ENCODE results near the gene ZNF37A.
A peak's percentile ranks its signal among the peaks of the same experiment; 100 is the strongest.
"Not testable (repeated sequence)": the region's sequence is repeated elsewhere in the genome, so short reads cannot be mapped to it uniquely, and the experiment has no call there.

The ZNF37A gene

GRCh38 chr10:38094158-38094926 lies at the start of gene ZNF37A:
TSS of gene ZNF37A (plus strand) at chr10:38094337. CDS start at chr10:38096618, 2,281 bp downstream.
- peak; percentile 97 for ATAC-seq (replicated peaks)
- Mint-ChIP-seq H3K27me3 (no peaks in the 10 kb centered on the region), H3K4me3 (peak within 1 kb of the TSS; percentile 89 to 92), H3K9me3 (peaks cover 0 to 3% of the 10 kb centered on the region in 2 donors), H3K4me1 (peaks cover 13 to 17% of the 10 kb centered on the region in 2 donors), H3K27ac (peak within 1 kb of the TSS; percentile 96), H3K36me3 (peaks cover 28 to 39% of the 10 kb centered on the region in 2 donors)
- DNase-seq = peak; percentile 89

GRCh38 chr10:38045129-38045528 lies 49.0 kb upstream of the ZNF37A start:
- Mint-ChIP-seq H3K36me3 (peaks cover 62 to 76% of the 10 kb centered on the region in 2 donors), H3K27me3 (no peaks in the 10 kb centered on the region), H3K27ac (no peak overlapping the region), H3K9me3 (peaks cover 4 to 9% of the 10 kb centered on the region in 2 donors), H3K4me1 (peaks cover 13 to 20% of the 10 kb centered on the region in 2 donors), H3K4me3 (no peak overlapping the region)
- DNase-seq (no peak), ATAC-seq (replicated peaks) (no peak)

- H3K9me3 Mint-ChIP-seq = peaks cover 4 to 14% of the 10 kb centered on the region in 2 donors
- H3K36me3 Mint-ChIP-seq = peaks cover 55 to 74% of the 10 kb centered on the region in 2 donors
- peaks cover 10 to 13% of the 10 kb centered on the region in 2 donors for H3K4me1 Mint-ChIP-seq
- H3K4me3 Mint-ChIP-seq = no peak overlapping the region
- DNase-seq = no peak
- H3K27me3 Mint-ChIP-seq = no peaks in the 10 kb centered on the region
- no peak overlapping the region for H3K27ac Mint-ChIP-seq
- no peak for ATAC-seq (replicated peaks)
These were observed 46.5 kb upstream of the ZNF37A start for GRCh38 chr10:38047666-38048065.

GRCh38 chr10:38050212-38050611 lies 43.9 kb upstream of the ZNF37A start:
- Mint-ChIP-seq H3K27ac (no peak overlapping the region), H3K4me1 (peaks cover 6% of the 10 kb centered on the region in 2 donors), H3K4me3 (no peak overlapping the region), H3K36me3 (peaks cover 61 to 84% of the 10 kb centered on the region in 2 donors), H3K27me3 (no peaks in the 10 kb centered on the region), H3K9me3 (peaks cover 17 to 36% of the 10 kb centered on the region in 2 donors)
- DNase-seq (no peak), ATAC-seq (replicated peaks) (no peak)

GRCh38 chr10:38054361-38054797 lies 39.8 kb upstream of the ZNF37A start:
- H3K36me3 Mint-ChIP-seq = peaks cover 74 to 84% of the 10 kb centered on the region in 2 donors
- no peak for ATAC-seq (replicated peaks)
- no peak overlapping the region for H3K4me3 Mint-ChIP-seq
- no peaks in the 10 kb centered on the region for H3K27me3 Mint-ChIP-seq
- peaks cover 30 to 44% of the 10 kb centered on the region in 2 donors for H3K9me3 Mint-ChIP-seq
- no peak for DNase-seq
- H3K4me1 Mint-ChIP-seq = peaks cover 0 to 2% of the 10 kb centered on the region in 2 donors
- peak overlapping the region; percentile 25 for H3K27ac Mint-ChIP-seq

GRCh38 chr10:38055274-38055894 lies 38.8 kb upstream of the ZNF37A start:
- peaks cover 32 to 48% of the 10 kb centered on the region in 2 donors for H3K9me3 Mint-ChIP-seq
- not testable (repeated sequence) for ATAC-seq (replicated peaks); H3K4me1 Mint-ChIP-seq; DNase-seq; H3K4me3 Mint-ChIP-seq; H3K27ac Mint-ChIP-seq; H3K27me3 Mint-ChIP-seq
- H3K36me3 Mint-ChIP-seq = peaks cover 74 to 82% of the 10 kb centered on the region in 2 donors

GRCh38 chr10:38069663-38070062 lies 24.5 kb upstream of the ZNF37A start:
- DNase-seq; H3K36me3 Mint-ChIP-seq; ATAC-seq (replicated peaks); H3K9me3 Mint-ChIP-seq; H3K27me3 Mint-ChIP-seq; H3K4me3 Mint-ChIP-seq: not testable (repeated sequence)
- Mint-ChIP-seq H3K4me1 (peaks cover 7 to 12% of the 10 kb centered on the region in 2 donors), H3K27ac (peak overlapping the region; percentile 11)

GRCh38 chr10:38070501-38070900 lies 23.6 kb upstream of the ZNF37A start:
- H3K4me3 Mint-ChIP-seq = no peak overlapping the region
- no peak for ATAC-seq (replicated peaks)
- no peak for DNase-seq
- no peaks in the 10 kb centered on the region for H3K27me3 Mint-ChIP-seq
- peaks cover 2 to 10% of the 10 kb centered on the region in 2 donors for H3K36me3 Mint-ChIP-seq
- peaks cover 7 to 12% of the 10 kb centered on the region in 2 donors for H3K4me1 Mint-ChIP-seq
- H3K9me3 Mint-ChIP-seq = peaks cover 4 to 7% of the 10 kb centered on the region in 2 donors
- no peak overlapping the region for H3K27ac Mint-ChIP-seq

- ATAC-seq (replicated peaks) (peak; percentile 43 to 48), DNase-seq (no peak)
- no peak overlapping the region for H3K4me3 Mint-ChIP-seq
- peaks cover 15 to 18% of the 10 kb centered on the region in 2 donors for H3K9me3 Mint-ChIP-seq
- H3K4me1 Mint-ChIP-seq = peaks cover 4 to 6% of the 10 kb centered on the region in 2 donors
- H3K27ac Mint-ChIP-seq = no peak overlapping the region
- H3K27me3 Mint-ChIP-seq = no peaks in the 10 kb centered on the region
- peaks cover 6 to 15% of the 10 kb centered on the region in 2 donors for H3K36me3 Mint-ChIP-seq
These were observed 21.6 kb upstream of the ZNF37A start for GRCh38 chr10:38072552-38072951.

- H3K4me3 Mint-ChIP-seq = no peak overlapping the region
- ATAC-seq (replicated peaks) (no peak), DNase-seq (no peak)
- H3K27ac Mint-ChIP-seq = no peak overlapping the region
- H3K36me3 Mint-ChIP-seq = peaks cover 11 to 20% of the 10 kb centered on the region in 2 donors
- H3K4me1 Mint-ChIP-seq = peaks cover 2 to 6% of the 10 kb centered on the region in 2 donors
- H3K27me3 Mint-ChIP-seq = peaks cover 3 to 5% of the 10 kb centered on the region in 2 donors
- peaks cover 19 to 23% of the 10 kb centered on the region in 2 donors for H3K9me3 Mint-ChIP-seq
These were observed 17.4 kb upstream of the ZNF37A start for GRCh38 chr10:38076687-38077086.

- H3K4me3 Mint-ChIP-seq = peak overlapping the region; percentile 89 to 92
These were observed 819 bp upstream of the ZNF37A start for GRCh38 chr10:38093318-38093717.

GRCh38 chr10:38093816-38094157 lies 350 bp upstream of the ZNF37A start:
- Mint-ChIP-seq H3K27me3 (no peaks in the 10 kb centered on the region), H3K27ac (peak overlapping the region; percentile 96), H3K36me3 (peaks cover 25 to 34% of the 10 kb centered on the region in 2 donors), H3K9me3 (no peaks in the 10 kb centered on the region), H3K4me3 (peak overlapping the region; percentile 89 to 92), H3K4me1 (peaks cover 13 to 17% of the 10 kb centered on the region in 2 donors)
- ATAC-seq (replicated peaks) = peak; percentile 14 to 30
- DNase-seq = no peak

More at GRCh38 chr10:38093318-38093717, 819 bp upstream of the ZNF37A start:
- peaks cover 23 to 30% of the 10 kb centered on the region in 2 donors for H3K36me3 Mint-ChIP-seq
- H3K27me3 Mint-ChIP-seq; ATAC-seq (replicated peaks); H3K9me3 Mint-ChIP-seq; DNase-seq: not testable (repeated sequence)
- H3K4me1 Mint-ChIP-seq = peaks cover 13 to 17% of the 10 kb centered on the region in 2 donors
- H3K27ac Mint-ChIP-seq = peak overlapping the region; percentile 96

- no peak for DNase-seq
- Mint-ChIP-seq H3K27me3 (no peaks in the 10 kb centered on the region), H3K4me1 (peaks cover 13 to 17% of the 10 kb centered on the region in 2 donors), H3K27ac (peak overlapping the region; percentile 96), H3K36me3 (peaks cover 36 to 46% of the 10 kb centered on the region in 2 donors), H3K4me3 (peak overlapping the region; percentile 89 to 92), H3K9me3 (peaks cover 0 to 4% of the 10 kb centered on the region in 2 donors)
- no peak for ATAC-seq (replicated peaks)
These were observed 914 bp downstream of the ZNF37A start for GRCh38 chr10:38094927-38095574.

- peaks cover 84 to 99% of the 10 kb centered on the region in 2 donors for H3K36me3 Mint-ChIP-seq
- peaks cover 23 to 28% of the 10 kb centered on the region in 2 donors for H3K9me3 Mint-ChIP-seq
These were observed 8.7 kb downstream of the ZNF37A start for GRCh38 chr10:38102880-38103279.

More at GRCh38 chr10:38102880-38103279, 8.7 kb downstream of the ZNF37A start:
- Mint-ChIP-seq H3K4me1 (no peaks in the 10 kb centered on the region), H3K27ac (no peak overlapping the region), H3K4me3 (no peak overlapping the region), H3K27me3 (no peaks in the 10 kb centered on the region)
- DNase-seq (no peak), ATAC-seq (replicated peaks) (no peak)
